NCI-H460 (cell line): Measurements from ENCODE around the gene RWDD1. TPM values are rescaled to one million over a fixed set of nuclear protein-coding genes. Genes with fewer than 3 reads are reported as not detected.

Source experiments
- DNase-seq: peaks from one replicate; pipeline ENCODE4 v3.0.0-alpha.2; 2016; ENCODE audit warnings: low read depth; ENCODE audit errors: extremely low read depth
- total RNA-seq: library from RNA; depleted of rRNA; stranded (reverse); fragments of >200 nt; shearing (Covaris generic); gene quantifications from 2 replicates; pipeline ENCODE4 v1.2.3, GENCODE V29; 2014

RWDD1 gene
- total RNA-seq, 1 experiment from 2014 or later = 40.1 TPM

DNA sequence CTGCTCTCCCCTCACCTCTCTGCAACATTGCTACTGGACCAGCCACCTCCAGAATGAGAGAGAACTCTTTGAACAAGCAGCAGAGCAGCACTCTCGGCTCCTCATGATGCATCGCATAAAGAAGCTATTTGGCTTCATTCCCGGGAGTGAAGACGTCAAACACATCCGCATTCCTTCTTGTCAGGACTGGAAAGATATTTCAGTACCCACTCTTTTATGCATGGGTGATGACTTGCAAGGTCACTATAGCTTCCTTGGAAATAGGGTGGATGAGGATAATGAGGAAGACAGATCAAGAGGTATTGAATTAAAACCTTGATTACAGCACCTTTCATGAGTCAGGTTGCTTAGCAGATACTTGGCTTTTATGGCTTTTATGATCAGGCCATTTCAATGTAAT lies 13.4 kb upstream of the RWDD1 start:
- peak; percentile 84 for DNase-seq

DNA sequence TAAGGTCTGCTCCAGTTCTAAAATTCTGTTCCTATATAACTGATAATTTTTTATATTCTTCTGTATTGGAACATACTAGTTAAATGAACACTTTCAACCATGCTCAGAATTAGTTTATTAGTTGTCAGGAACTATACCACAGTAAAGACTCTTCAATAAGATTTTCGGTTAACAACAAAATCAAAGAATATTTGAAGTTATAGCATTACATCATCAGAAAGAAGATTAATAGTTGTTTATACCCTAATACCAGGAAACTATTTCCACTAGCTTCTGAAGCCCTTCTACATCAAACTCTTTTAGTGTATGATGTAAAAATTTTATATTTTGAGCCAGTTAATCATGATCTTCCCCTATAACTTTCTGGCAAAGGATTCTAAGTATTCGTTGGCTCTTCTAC lies 11.2 kb upstream of the RWDD1 start:
- DNase-seq = no peak

DNA sequence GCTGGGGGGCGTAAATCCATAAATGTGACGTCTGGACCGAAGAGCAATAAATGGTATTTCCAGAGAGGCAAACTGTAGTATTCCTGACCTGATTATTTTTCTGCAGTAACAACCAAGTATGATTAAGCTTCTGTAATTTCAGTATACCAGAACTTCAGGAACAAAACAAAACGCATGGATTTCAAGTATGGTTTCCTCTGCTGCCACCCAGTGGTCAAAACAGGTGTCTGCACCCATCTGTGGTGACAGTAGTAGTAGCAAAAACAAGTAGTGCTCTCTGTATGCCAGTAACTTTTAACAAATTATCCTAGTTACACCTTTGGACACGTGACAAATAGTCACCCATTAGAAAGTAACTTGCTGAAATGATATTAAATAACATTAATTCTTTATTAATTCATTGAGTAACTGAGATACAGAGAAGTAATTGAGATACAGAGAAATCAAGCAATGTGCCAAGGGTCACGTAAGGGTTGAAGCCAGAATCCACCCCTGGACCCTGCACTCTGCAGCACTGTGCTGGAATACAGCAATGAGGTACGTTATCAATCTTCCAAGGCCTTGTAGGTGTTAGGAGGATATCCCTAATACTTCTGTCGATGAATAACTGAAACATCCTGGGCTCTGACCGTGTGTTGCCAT lies 9.8 kb upstream of the RWDD1 start:
- peak; percentile 50 for DNase-seq

DNA sequence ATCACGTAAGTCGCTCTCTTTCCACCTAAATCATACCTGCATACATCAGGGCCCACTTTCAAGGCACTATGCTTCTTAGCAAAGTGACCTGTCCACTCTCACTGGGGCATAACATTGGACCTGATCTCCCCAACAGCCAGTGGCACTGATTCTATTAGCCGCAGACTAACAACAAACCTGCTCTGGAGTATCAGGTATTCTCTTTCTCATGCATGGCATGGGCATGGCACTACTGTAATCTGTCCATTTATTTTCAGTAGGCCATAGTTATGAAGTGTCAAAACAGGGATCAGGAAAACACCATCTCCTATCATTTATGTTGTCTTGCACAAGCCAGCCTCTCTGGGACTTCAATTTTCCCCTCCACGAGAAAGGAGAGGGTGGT lies 9.3 kb upstream of the RWDD1 start:
- no peak for DNase-seq

DNA sequence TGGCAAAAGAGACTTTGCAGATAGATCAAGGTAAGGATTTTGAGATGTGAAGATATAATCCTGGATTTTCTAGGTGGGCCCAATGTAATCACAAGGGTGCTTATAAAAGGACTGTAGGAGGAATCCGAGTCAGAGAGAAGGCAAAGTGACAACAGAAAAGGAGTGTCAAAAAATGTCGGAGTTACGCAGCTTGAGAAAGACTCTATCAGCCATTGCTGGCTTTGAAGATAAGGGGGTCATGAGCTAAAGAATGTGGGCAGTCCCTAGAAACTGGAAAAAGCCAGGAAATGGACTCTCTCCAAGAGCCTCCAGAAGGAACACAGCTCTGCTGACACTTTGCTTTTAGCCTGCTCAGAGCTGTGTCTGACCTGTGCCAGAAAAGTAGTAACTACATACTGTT lies 8.7 kb upstream of the RWDD1 start:
- no peak for DNase-seq

DNA sequence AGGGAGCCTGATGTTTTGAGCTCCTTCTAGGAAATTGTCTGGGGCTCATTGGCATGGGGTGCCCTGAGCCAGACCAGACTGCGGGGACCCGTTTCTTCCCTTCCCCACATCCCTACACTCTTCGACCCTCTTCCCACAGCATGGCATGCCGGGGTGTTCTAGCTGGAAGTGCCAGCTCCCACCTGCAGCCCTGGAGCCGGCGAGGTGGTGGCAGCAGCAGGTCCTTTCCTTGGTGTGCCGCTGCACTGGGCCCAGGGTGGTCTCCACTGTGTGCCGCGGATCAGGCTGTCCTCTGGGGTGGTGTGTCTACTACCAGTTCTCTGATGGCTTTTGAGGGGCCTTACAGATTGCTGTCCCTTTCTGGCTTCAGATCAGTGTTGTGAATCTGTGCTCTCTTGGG lies 7.5 kb upstream of the RWDD1 start:
- DNase-seq = no peak

DNA sequence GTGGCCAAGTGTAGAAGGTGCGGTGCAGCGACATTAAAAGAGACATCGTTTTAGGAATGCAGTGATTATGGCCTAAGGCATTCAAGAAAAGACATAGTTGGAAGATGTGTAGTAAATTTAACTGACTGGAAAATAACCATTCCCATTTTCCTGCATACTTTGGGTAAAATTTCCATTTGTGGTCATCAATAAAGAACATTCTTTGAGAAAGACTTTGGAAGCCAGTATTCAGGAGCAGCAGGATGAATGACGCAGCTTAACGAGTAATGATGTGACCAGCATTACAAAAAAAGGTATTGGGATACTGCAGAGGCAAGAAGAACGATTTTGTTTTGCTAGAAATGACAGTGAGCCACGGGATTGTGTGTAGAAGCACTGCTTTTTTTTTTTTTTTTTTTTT lies 7.0 kb upstream of the RWDD1 start:
- no peak for DNase-seq

DNA sequence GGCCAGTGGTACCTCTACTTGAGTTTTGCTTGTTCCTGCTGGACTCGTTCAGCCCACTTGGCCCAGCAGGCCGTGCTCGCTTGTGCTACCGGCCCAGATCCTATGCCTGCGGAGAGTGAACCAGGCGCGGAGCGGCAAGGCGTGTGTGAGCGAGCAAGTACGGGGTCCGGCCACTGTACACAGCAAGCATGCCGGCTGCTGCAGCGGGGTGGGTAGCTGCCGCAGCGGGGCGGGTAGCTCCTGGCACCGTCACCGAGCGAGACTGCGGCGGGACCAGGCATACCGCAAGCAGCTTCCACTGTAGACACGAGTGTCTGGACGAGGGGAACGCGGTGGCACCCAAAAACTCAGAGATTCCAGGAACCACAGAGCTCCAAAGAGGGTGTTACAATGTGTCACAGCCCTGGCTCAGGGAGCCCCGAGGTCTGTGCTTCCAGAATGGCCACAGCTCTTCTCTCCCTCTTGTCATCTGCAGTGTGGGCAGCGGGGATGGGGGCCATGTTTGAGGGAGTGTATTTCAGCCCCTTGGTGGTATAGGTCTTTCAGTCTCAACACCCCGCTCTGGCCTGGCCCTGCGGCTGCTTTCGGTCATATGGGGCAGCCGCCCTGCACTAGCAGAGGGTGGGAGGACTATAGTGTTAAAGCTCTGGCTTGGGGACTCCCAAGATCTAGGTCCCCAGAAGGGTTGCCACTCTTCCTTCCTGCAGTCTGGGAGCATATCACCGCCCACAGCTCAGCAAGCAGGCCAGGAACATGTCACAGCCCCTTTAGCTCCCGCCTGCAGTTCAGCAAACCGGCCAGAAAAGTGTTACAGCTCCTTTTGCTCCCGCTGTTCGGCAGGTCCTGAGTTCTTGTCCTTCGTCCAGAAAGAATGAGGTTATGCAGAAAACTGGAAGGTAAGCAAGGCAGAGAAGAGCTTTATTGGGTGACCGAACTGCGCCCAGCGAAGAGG lies 6.1 kb upstream of the RWDD1 start:
- no peak for DNase-seq

DNA sequence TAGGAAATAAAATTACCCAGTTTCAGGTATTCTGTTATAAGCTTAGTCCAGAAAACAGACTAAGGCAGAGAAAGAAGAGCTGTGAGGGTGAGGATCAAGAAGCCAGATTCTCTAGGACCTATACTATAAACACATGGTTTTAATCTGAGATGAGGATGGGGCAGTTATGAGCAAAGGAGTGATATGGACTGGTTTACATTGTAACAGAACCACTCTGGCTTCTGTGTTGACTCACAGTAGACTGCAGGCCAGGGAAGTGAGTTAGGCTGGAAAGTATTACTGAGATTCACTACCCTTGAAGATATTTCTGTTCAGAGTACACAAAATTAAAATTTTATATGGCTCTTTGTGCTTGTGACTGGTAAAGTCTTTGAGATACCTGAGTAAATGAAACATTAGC lies 3.2 kb upstream of the RWDD1 start:
- no peak for DNase-seq

DNA sequence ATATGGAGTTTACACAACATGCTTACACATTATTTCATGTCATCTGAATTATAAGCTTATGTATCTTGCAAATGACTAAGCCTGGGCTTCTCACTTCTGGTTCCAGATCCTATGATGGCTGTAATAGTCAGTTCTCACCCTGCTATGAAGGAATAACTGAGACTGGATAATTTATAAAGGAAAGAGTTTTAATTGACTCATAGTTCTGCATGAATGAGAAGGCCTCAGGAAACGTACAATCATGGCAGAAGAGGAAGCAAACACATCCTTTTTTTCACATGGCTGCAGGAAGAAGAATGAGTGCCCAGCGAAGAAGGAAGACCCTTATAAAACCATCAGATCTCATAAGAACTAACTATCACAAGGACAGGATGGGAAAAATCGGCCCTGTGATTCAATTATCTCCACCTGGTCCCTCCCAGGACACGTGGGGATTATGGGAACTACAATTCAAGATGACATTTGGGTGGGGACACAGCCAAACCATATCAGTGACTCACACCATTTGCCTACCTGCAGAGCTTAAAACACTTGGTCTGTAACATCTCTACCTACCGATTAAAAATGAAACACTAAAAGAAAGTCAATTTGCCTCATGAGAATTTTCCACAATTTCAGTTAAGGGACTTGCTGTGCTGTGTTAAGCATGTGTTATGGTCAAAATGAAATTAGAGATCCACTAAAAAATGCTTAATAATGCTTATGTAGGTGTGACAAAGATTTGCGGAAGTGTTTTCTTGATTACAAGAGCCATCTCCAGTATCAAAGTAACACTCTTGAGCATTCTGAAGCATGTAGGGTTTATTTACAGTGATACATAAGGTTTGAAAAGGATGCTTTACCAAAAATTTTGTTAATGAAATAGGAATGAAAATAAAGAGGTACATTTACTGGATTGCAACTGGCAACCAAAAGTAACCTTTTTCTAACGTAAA lies 2.2 kb upstream of the RWDD1 start:
- no peak for DNase-seq

DNA sequence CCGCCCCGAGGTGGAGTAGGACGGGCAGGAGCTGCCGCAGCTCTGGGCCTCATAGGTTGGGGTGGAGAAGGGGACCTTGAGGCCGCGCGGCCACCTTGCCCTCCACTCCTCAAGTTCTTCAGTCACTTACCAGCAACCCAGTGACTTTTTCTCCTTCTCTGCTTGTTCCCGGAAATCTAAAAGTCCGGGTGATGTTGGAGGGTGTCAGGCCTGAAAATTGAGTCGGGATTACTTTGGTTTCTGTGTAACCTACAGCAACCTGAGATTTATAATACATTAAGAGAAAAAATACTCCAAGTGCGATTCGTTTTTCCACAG lies 338 bp downstream of the RWDD1 start:
- DNase-seq = no peak

DNA sequence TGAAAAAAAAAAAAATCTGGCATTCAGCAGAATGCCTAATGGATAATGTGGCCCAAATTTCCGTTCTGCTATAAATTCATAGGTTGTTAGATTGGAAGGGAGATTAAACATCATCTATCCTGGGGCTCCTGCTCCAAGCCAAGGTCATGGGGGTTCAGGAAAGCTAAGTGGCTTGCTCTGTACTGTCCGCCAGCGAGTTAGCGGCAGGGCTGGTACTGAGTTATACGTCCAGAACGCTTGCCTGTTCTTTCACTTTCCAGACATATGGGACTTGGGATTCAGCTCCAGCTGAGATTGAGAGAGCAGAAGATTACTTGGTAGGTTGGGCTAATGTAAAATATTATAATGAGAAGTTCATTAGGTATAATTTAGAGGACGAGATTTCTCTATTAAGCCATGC lies 858 bp downstream of the RWDD1 start:
- DNase-seq = no peak

DNA sequence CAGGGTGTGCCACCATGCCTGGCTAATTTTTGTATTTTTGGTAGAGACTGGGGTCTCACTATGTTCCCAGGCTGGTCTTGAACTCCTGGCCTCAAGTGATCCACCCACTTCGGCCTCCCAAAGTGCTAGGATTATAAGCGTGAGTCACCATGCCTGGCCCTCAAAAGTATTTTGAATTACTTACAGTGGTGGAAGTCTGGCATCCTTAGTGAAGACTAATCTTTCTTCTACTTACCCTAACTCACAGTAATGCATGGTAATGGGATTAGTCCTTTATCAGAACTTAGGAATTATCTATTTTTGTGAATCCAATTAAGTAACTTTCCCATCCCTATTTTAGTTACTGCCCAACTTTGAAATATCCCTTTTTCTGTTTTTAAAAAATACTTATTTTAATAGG lies 3.9 kb downstream of the RWDD1 start:
- no peak for DNase-seq

DNA sequence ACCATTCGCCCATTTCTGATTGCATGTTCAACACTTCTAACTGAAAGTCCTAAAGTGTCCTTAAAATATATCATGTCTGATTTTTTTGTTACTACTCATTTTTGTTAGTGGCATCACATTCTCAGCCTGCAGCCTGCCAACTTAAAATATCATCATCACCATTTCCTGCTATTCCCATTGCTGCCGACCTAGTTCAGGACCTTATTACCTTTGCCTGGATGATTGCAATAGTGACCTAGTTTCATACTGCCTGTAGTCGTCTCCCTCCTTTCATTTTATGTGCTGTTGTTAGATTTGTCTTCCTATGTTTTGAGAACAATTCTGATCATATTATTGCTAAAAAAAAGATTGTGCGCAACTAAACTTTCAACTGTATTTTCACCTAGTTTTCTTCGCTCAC lies 6.2 kb downstream of the RWDD1 start:
- DNase-seq = no peak

DNA sequence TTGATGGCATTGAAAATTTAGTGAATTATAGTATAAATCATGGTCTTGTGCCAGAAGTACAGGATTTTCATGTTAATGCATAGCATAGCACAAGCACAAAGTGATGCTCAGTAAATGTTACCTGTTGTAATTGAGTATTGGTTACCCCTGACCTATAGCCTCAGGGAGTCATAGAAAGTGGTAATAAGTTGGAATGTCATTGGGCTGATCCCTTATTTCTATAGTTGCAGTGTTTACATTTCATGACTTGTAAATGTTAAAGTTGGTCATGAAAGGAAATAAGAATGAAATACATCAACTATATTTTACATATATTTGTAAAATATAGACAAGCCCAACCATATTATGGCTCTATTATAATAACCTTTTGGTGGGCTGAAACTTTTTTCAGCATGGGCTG lies 7.0 kb downstream of the RWDD1 start:
- DNase-seq = no peak

DNA sequence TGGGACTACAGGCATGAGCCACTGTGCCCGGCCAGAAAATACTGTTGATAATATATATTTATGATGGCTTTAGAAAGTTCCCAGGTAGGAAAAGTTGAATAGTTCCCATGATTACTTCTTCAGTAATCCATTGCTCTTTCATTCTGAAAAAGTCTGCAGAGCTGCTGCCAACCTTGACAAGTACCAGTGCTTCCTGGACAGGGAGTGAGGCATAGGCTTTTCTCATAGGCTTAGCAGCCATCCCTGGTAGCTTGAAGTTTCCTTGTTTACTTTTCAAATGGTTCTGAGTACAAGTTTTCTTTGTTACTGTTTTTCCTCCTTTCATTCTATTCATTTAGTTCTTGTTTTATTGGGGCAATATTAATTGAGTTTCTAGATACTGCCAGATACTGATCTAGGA lies 7.8 kb downstream of the RWDD1 start:
- no peak for DNase-seq

DNA sequence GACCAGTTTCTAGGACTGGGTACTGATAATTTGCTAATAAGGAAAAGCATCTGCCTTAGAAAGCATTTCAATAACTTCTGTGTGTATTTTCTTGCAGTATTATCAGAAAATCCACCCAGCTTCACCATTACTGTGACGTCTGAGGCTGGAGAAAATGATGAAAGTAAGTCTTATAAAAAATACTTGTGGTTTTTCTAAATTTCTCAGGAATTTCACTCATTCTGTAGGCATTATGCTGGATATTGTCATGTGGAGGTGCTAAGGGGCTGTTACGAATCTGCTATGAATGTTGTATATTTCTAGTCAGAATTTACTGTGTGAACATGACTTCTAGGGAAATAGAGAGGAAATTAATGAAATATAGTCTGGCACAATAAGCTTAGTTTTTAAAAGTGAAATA lies 8.9 kb downstream of the RWDD1 start:
- no peak for DNase-seq

DNA sequence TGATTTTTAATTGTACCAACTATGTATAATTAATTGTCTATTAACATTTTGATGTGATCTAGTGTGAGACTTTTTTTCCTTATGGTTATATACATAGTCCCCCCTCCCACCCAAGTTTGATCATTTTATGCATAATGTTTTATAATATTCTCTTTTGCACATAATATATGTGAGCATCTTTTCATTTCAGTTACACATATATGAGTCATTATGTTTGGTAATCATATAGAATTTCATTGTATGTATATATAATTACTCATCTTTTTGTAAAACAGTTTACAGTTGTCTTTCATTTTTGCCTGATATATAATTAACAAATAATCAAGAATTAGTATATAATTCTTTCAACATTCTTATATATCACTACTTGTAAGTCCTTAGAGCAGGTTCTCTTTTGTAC lies 15.0 kb downstream of the RWDD1 start:
- no peak for DNase-seq

DNA sequence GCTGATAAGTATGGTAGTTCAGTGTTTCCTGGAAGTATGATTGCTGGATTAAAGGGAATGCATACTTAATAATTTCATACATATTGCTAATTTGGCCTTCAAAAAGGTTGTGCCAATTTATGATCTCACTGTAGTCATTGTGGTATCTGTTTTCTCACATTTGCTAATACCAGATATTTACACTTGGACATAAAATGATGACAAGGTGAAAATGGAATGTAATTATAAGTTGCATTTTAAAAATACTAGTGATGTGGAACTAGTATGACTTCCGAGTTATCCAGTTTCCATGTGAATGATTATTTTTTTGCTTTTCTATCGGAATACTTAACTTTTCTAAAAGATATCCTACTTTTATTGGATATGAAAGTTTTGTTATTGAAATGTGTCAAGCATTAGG lies 15.4 kb downstream of the RWDD1 start:
- no peak for DNase-seq

DNA sequence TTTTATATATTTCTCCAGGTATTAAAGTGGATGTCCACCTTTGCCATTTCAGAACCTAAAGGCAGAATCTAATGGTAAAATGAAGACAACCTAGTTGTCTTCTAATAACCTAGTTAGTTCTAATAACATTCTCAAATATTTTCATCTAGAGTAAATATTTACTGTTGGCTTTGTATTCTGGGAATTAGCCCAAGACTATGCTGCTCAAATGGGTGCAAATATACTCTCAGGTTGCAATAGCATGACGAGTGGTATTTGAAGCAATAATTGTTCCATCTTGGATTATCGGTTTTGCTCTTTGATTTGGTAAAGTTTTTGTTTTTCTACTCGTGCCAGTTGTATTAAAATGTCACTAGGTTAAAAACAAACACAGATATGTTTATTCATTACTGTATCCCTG lies 23.9 kb downstream of the RWDD1 start:
- DNase-seq = no peak

DNA sequence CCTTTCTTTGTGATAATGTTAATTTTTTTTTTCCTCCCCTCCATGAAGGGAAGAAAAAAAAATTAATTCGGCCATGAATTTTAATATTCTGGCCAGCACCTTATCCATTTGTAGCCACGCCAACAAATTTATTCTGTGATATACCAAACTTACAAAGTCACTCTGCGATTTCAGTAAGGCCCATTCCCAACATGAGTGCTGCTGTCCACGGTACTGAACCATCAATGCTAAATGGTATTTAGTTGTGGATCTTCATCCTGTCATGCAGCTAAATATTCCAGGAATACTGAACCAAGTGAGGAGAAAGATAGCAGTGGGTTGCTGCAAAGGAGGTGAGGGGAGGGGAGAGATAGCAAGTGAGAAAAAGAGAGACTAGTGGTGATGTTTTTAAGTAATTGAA lies 25.5 kb downstream of the RWDD1 start:
- no peak for DNase-seq
